SK-N-SH (cell line): ENCODE results near the gene HTRA3.

Experiments
- FOXJ3 ChIP-seq: sonication (generic); formaldehyde crosslinking; IDR thresholded peaks from 2 replicates; pipeline ENCODE4 v1.5.1; 2020; ENCODE audit warnings: mild to moderate bottlenecking, missing genetic modification reagents
- MAX ChIP-seq: IDR thresholded peaks from 2 replicates; pipeline ENCODE4 v1.4.0; 2012; ENCODE audit warnings: low read depth
- POLR2AphosphoS5 ChIP-seq: IDR thresholded peaks from 2 replicates; pipeline ENCODE4 v1.6.1; 2012; ENCODE audit warnings: low read depth, low read length
- SIN3A ChIP-seq: IDR thresholded peaks from 2 replicates; pipeline ENCODE4 v1.6.1; 2012; ENCODE audit warnings: low read depth, mild to moderate bottlenecking, low read length, moderate library complexity, borderline replicate concordance
- TAF1 ChIP-seq: IDR thresholded peaks from 2 replicates; pipeline ENCODE4 v1.6.1; 2012; ENCODE audit warnings: low read depth, mild to moderate bottlenecking, low read length, moderate library complexity, borderline replicate concordance
- ZBTB33 ChIP-seq: IDR thresholded peaks from 2 replicates; pipeline ENCODE4 v1.4.0; 2012; ENCODE audit warnings: low read depth, borderline replicate concordance
- TF ChIP-seq, protein P1 (sequence below): fragments of 200-600 bp; sonication (generic); IDR thresholded peaks from 2 replicates; pipeline ENCODE4 v1.6.1; 2017; ENCODE audit warnings: antibody characterized with exemption, mild to moderate bottlenecking, moderate library complexity
- TF ChIP-seq, protein P2 (sequence below): IDR thresholded peaks from 2 replicates; pipeline ENCODE4; 2012

- TF ChIP-seq MAX (no peak), SIN3A (no peak), TAF1 (no peak), POLR2AphosphoS5 (no peak), ZBTB33 (no peak), FOXJ3 (no peak)
- TF ChIP-seq, protein P1, sequence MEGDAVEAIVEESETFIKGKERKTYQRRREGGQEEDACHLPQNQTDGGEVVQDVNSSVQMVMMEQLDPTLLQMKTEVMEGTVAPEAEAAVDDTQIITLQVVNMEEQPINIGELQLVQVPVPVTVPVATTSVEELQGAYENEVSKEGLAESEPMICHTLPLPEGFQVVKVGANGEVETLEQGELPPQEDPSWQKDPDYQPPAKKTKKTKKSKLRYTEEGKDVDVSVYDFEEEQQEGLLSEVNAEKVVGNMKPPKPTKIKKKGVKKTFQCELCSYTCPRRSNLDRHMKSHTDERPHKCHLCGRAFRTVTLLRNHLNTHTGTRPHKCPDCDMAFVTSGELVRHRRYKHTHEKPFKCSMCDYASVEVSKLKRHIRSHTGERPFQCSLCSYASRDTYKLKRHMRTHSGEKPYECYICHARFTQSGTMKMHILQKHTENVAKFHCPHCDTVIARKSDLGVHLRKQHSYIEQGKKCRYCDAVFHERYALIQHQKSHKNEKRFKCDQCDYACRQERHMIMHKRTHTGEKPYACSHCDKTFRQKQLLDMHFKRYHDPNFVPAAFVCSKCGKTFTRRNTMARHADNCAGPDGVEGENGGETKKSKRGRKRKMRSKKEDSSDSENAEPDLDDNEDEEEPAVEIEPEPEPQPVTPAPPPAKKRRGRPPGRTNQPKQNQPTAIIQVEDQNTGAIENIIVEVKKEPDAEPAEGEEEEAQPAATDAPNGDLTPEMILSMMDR: no peak
- TF ChIP-seq, protein P2, sequence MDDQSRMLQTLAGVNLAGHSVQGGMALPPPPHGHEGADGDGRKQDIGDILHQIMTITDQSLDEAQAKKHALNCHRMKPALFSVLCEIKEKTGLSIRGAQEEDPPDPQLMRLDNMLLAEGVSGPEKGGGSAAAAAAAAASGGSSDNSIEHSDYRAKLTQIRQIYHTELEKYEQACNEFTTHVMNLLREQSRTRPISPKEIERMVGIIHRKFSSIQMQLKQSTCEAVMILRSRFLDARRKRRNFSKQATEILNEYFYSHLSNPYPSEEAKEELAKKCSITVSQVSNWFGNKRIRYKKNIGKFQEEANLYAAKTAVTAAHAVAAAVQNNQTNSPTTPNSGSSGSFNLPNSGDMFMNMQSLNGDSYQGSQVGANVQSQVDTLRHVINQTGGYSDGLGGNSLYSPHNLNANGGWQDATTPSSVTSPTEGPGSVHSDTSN: no peak
These were observed 38.7 kb upstream of the HTRA3 start for GRCh38 chr4:8230891-8231290.
